Activated CD4-positive, alpha-beta memory T cell treated with anti-CD3 and anti-CD28 coated beads for 36 hours (primary cell): ENCODE data around the gene CDX2. TPM values are rescaled to one million over a fixed set of nuclear protein-coding genes. Genes with fewer than 3 reads are reported as not detected.
A peak's percentile ranks its signal among the peaks of the same experiment; 100 is the strongest.

Experiments used
- CTCF ChIA-PET: fragments of 350-600 bp; sonication (Branson Sonifier 250); formaldehyde crosslinking; loops from one replicate; lab custom pipeline; 2021; ENCODE audit warnings: antibody characterized with exemption, inconsistent platforms; lab: Charles Lee
- POLR2A ChIA-PET: fragments of 350-600 bp; sonication (Branson Sonifier 250); formaldehyde crosslinking; loops from one replicate; lab custom pipeline; 2021; ENCODE audit warnings: antibody characterized with exemption; lab: Charles Lee
- DNase-seq: peaks from one replicate; pipeline ENCODE4 v3.0.0-alpha.2; 2020
- H3K27ac Mint-ChIP-seq: one replicate; pipeline ENCODE4 v1.8.0; 2021; ENCODE audit warnings: mixed read lengths
- H3K27me3 Mint-ChIP-seq: one replicate; pipeline ENCODE4 v1.8.0; 2021; ENCODE audit warnings: mixed read lengths
- H3K36me3 Mint-ChIP-seq: one replicate; pipeline ENCODE4 v1.8.0; 2021; ENCODE audit warnings: mixed read lengths
- H3K4me1 Mint-ChIP-seq: one replicate; pipeline ENCODE4 v1.8.0; 2021; ENCODE audit warnings: low read depth, mixed read lengths
- H3K4me3 Mint-ChIP-seq: one replicate; pipeline ENCODE4 v1.8.0; 2021; ENCODE audit warnings: mild to moderate bottlenecking, mixed read lengths
- H3K9me3 Mint-ChIP-seq: one replicate; pipeline ENCODE4 v1.8.0; 2021; ENCODE audit warnings: mixed read lengths
- intact Hi-C: fragments of 100-400 bp; cut with micrococcal nuclease; formaldehyde crosslinking; loops from one replicate; pipeline ENCODE4 v1.15.1; 2023
- total RNA-seq, 2 experiments: library from RNA; stranded (reverse); gene quantifications; one replicate each; pipeline ENCODE4 v1.2.3, GENCODE V29; 2021

The CDX2 gene
- total RNA-seq, 2 experiments from 2014 or later: not detected

GRCh38 chr13:27997904-27998522 lies 28.9 kb upstream of the CDX2 start:
- Mint-ChIP-seq H3K9me3 (no peaks in the 10 kb centered on the region), H3K4me1 (no peaks in the 10 kb centered on the region), H3K36me3 (no peaks in the 10 kb centered on the region), H3K4me3 (no peak overlapping the region), H3K27ac (no peak overlapping the region), H3K27me3 (no peaks in the 10 kb centered on the region)
- intact Hi-C loops: no loop called here
- POLR2A ChIA-PET: no interaction called here
- CTCF ChIA-PET: interaction anchor here (0.8 to 1.4 kb wide), 5 partner anchors 14 to 176 kb away, joined by 4 to 7 read pairs (median 5); no protein-coding TSS in a partner anchor
- DNase-seq: peak; percentile 59

- Mint-ChIP-seq H3K36me3 (no peaks in the 10 kb centered on the region), H3K4me1 (no peaks in the 10 kb centered on the region), H3K27me3 (peaks cover 8% of the 10 kb centered on the region), H3K4me3 (no peak overlapping the region), H3K27ac (no peak overlapping the region), H3K9me3 (no peaks in the 10 kb centered on the region)
- CTCF ChIA-PET: no interaction called here
- intact Hi-C loops: no loop called here
- POLR2A ChIA-PET: no interaction called here
- DNase-seq: no peak
Measured at GRCh38 chr13:27991881-27992280, 22.8 kb upstream of the CDX2 start.

DNA sequence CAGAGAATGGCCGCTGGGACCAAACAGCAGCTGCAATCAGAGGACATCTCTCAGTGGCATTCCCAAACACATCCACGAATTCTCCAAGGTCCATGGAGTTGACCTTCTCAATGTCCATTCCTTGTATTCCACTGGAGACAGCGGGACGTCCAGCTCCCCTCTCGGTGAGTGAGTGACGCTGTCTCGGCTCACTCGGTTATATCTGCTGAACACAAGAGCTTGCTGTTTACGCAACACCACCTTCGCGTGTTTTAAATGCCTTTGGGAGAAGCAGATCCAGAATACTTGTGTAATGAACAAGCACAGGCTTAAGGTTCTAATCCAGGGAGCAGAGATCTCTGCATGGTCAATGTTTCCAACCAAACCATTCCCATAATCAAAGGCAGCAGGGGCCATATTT lies 19.4 kb upstream of the CDX2 start, which contains the start of gene URAD:
Gene URAD, minus strand, starts transcription at position 174 of the 400 bp plus-strand sequence. Its CDS starts 56 bp downstream, at position 118.
- intact Hi-C loops: no loop called here
- Mint-ChIP-seq H3K36me3 (no peaks in the 10 kb centered on the region), H3K27me3 (peaks cover 25% of the 10 kb centered on the region), H3K4me3 (no peak within 1 kb of the TSS), H3K4me1 (no peaks in the 10 kb centered on the region), H3K9me3 (no peaks in the 10 kb centered on the region), H3K27ac (no peak within 1 kb of the TSS)
- POLR2A ChIA-PET: interaction anchor here (0.6 kb wide), 1 partner anchor 361 kb away, joined by 3 read pairs; no protein-coding TSS in a partner anchor
- CTCF ChIA-PET: interaction anchor here (1.1 to 2.0 kb wide), 3 partner anchors 158 to 162 kb away, joined by 3 to 8 read pairs (median 4); no protein-coding TSS in a partner anchor
- no peak for DNase-seq

DNA sequence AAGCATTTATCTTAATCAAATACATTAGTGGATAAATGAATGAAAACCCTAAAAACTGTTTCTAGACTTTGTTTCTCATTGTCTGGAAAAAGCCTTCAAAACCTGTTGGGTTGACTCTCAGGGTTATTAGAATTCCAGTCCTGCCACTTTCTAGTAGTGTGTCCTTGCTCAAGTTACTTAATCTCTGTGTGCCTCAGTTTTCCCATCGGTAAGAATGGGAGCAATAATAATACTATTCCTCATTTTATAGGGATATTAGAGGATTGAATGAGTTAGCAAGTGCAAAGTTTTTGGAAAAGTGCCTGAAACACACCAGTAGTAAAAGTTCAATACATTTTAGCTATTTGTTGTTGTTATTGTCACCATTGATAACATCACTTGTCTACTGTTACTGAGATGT lies 16.5 kb upstream of the CDX2 start:
- Mint-ChIP-seq H3K4me3 (no peak overlapping the region), H3K36me3 (no peaks in the 10 kb centered on the region), H3K9me3 (no peaks in the 10 kb centered on the region), H3K4me1 (peaks cover 1% of the 10 kb centered on the region), H3K27me3 (peaks cover 46% of the 10 kb centered on the region), H3K27ac (no peak overlapping the region)
- ChIA-PET CTCF (interaction anchor here (2.1 to 9.7 kb wide), 5 partner anchors 15 to 624 kb away, joined by 4 to 235 read pairs (median 18); partner anchors contain the start of gene CDX2), POLR2A (no interaction called here)
- intact Hi-C loops: no loop called here
- DNase-seq: no peak

DNA sequence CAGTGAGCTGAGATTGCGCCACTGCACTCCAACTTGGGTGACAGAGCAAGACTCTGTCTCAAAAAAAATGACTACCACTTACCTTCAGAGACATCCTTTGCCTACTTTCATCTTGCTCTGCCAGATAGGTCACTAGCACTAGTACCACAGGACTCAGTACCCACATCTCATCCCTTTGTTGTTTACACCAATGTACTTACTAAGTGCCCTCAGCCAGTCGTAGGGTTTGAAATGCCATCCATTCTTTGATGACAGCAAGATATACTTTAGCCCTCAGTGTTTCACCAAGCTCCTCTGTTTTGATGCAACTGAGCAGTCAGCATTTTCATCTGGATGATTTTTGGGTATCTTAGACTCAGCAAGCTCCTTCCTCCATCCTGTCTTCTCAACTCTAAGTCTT lies 13.2 kb upstream of the CDX2 start:
- intact Hi-C loops: loop anchor here (2.0 to 5.0 kb wide), 2 partner anchors 450 to 620 kb away; no protein-coding TSS in a partner anchor
- H3K27ac Mint-ChIP-seq: no peak overlapping the region
- H3K36me3 Mint-ChIP-seq: no peaks in the 10 kb centered on the region
- CTCF ChIA-PET: interaction anchor here (1.5 to 9.7 kb wide), 6 partner anchors 28 to 997 kb away, joined by 4 to 235 read pairs (median 20); no protein-coding TSS in a partner anchor
- no peak for DNase-seq
- POLR2A ChIA-PET: no interaction called here
- H3K4me1 Mint-ChIP-seq: peaks cover 20% of the 10 kb centered on the region
- H3K27me3 Mint-ChIP-seq: peaks cover 64% of the 10 kb centered on the region
- no peak overlapping the region for H3K4me3 Mint-ChIP-seq
- H3K9me3 Mint-ChIP-seq: no peaks in the 10 kb centered on the region

- peaks cover 20% of the 10 kb centered on the region for H3K4me1 Mint-ChIP-seq
- H3K36me3 Mint-ChIP-seq: no peaks in the 10 kb centered on the region
- H3K27ac Mint-ChIP-seq: no peak overlapping the region
- peaks cover 64% of the 10 kb centered on the region for H3K27me3 Mint-ChIP-seq
- POLR2A ChIA-PET: no interaction called here
- no peak overlapping the region for H3K4me3 Mint-ChIP-seq
- no peak for DNase-seq
- no peaks in the 10 kb centered on the region for H3K9me3 Mint-ChIP-seq
- CTCF ChIA-PET: interaction anchor here (0.6 to 9.7 kb wide), 4 partner anchors 72 to 996 kb away, joined by 4 to 235 read pairs (median 4); no protein-coding TSS in a partner anchor
- intact Hi-C loops: loop anchor here (5.0 kb wide), 1 partner anchor 619 kb away; no protein-coding TSS in a partner anchor
Measured at GRCh38 chr13:27981006-27981708, 12.0 kb upstream of the CDX2 start.

DNA sequence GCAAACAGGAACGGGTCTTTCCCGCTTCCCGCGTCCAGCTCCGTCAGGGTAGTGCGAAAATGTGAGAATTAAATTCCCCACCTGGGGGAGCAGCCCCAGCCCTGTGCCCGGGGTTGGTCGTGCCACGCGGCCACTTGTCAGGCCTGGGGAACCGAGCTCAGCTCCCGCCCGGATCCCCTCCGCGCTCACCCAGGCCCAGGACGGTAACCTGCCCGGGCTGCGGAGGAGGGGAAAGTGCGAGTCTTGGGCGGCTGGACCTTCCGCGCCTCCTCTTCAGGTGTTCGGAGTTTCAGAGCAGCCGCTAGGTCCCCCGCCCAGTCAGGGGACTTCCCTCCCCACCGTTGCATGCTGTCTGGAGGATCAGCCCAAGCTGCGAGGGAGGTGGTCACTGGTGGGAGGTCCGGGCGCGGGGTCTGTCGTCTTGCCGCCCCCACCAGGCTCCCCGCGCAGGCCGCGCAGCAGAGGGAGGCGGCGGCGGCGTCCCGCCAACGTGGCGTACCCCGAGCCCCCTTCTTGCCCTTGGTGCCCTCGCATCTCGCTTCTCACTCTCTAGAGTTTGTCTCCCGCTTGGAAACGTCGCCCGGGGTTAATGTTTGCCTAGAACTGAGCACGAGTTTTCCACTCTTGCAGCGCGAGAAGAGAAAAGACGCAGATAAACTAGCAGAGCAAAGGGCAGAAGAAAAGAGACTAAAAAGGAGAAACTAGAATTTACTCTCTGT lies 11.3 kb upstream of the CDX2 start:
- no peak overlapping the region for H3K4me3 Mint-ChIP-seq
- no peak overlapping the region for H3K27ac Mint-ChIP-seq
- intact Hi-C loops: loop anchor here (5.0 kb wide), 1 partner anchor 618 kb away; no protein-coding TSS in a partner anchor

DNA sequence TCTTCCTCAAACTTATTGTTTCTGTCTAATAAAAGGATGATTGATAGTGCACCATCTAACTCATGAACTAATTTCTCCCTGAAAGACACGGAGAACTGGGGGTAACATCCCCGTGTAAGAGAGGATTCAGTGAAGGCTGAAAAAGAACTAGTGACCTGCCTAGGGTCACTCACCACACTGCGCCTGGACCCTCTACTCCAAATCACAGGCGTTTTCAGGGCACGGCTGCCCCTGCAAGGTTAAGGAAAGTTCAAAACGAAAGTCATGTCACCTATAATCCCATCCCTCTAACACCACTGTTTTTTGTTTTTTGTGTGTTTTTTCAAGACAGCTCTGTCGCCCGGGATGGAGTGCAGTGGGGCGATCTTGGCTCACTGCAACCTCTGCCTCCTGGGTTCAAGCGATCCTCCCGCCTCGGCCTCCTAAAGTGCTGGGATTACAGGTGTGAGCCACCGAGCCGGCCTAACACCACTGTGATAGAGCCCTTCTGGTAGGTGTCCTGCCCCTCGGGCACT lies 10.7 kb upstream of the CDX2 start:
- intact Hi-C loops: loop anchor here (5.0 kb wide), 2 partner anchors 188 to 618 kb away; partner anchors contain the start of gene GSX1
- peaks cover 26% of the 10 kb centered on the region for H3K4me1 Mint-ChIP-seq
- H3K9me3 Mint-ChIP-seq: no peaks in the 10 kb centered on the region
- ChIA-PET CTCF (interaction anchor here (1.6 to 9.7 kb wide), 2 partner anchors 25 to 151 kb away, joined by 6 to 235 read pairs; no protein-coding TSS in a partner anchor), POLR2A (no interaction called here)
- H3K27me3 Mint-ChIP-seq: peaks cover 75% of the 10 kb centered on the region
- H3K4me3 Mint-ChIP-seq: no peak overlapping the region
- H3K27ac Mint-ChIP-seq: no peak overlapping the region
- H3K36me3 Mint-ChIP-seq: no peaks in the 10 kb centered on the region
- DNase-seq: no peak

More for the DNA sequence above, 11.3 kb upstream of the CDX2 start:
- no peaks in the 10 kb centered on the region for H3K9me3 Mint-ChIP-seq
- POLR2A ChIA-PET: no interaction called here
- peaks cover 23% of the 10 kb centered on the region for H3K4me1 Mint-ChIP-seq
- H3K27me3 Mint-ChIP-seq: peaks cover 69% of the 10 kb centered on the region
- CTCF ChIA-PET: interaction anchor here (0.6 to 9.7 kb wide), 3 partner anchors 26 to 152 kb away, joined by 5 to 235 read pairs (median 6); no protein-coding TSS in a partner anchor
- DNase-seq: no peak
- no peaks in the 10 kb centered on the region for H3K36me3 Mint-ChIP-seq

DNA sequence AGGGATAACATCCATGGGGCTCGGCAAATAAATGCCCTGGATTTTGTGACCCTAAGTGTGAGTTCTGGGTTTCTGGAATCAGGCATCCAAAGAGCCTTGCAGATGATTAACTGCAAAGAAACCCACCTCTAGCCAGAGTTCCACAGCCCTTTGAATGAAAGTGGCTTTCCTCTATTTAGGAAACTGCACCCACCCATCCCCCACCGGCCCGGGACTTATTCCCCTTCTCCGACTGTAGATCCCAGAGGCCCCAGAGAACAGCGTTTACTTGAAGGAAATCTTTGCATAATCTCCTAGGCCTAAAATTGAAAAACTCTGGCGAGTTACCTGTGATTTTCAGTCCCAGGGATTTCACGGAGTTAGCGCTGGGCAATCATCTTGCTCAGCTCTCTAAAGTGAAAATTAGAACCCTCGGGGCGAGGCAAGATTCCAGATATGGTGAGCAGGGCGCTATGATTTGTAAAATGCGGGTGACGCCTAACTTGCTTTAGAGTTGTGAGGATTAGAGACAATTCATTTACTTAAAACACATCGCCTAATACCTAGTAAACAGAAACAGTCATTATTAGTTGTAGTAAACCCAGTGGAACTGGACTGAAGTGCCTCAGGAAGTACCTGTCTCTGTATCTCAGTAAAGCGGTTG lies 10.0 kb upstream of the CDX2 start:
- no peak for DNase-seq
- H3K36me3 Mint-ChIP-seq: no peaks in the 10 kb centered on the region
- ChIA-PET CTCF (interaction anchor here (1.5 to 9.7 kb wide), 3 partner anchors 25 to 151 kb away, joined by 6 to 235 read pairs (median 10); no protein-coding TSS in a partner anchor), POLR2A (no interaction called here)
- H3K4me3 Mint-ChIP-seq: no peak overlapping the region
- intact Hi-C loops: loop anchor here (5.0 kb wide), 1 partner anchor 187 kb away; the partner anchor contains the start of gene GSX1
- no peak overlapping the region for H3K27ac Mint-ChIP-seq
- H3K9me3 Mint-ChIP-seq: no peaks in the 10 kb centered on the region
- peaks cover 26% of the 10 kb centered on the region for H3K4me1 Mint-ChIP-seq
- H3K27me3 Mint-ChIP-seq: peaks cover 80% of the 10 kb centered on the region

DNA sequence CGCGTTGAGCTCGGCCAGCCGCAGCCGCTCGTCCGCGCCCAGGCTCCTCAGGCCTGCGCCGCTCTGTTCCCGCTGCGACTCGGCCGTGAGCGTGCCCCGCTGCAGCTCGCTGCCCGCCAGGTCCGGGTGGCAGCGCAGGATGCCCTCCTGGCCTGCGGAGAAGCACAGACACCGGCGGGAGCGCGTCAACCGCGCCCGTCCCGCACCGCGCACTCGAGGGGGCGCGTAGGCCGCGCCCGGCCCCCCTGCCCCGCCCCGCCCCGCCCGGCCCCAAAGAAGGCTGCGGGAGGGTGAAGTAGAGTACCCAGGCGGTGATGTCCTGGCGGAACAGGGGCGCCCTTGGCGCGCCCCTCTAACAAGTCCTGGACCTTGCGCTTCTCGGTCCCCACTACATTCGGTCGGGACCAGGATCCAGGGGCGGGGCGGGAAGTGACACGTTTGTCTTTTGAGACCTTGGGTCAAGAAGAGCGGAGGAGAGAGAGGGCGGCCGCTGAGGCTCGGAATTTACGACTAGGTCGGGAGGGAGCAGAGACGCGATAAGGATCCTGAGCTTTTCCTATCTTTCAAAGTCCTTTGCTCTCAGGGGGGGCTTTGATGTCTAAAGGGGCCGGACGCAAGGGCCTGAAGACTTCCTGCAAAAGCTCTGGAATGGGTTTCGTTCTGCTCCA lies 9.3 kb upstream of the CDX2 start:
- intact Hi-C loops: loop anchor here (5.0 kb wide), 1 partner anchor 186 kb away; the partner anchor contains the start of gene GSX1
- Mint-ChIP-seq H3K36me3 (no peaks in the 10 kb centered on the region), H3K27me3 (peaks cover 81% of the 10 kb centered on the region), H3K27ac (no peak overlapping the region), H3K4me3 (no peak overlapping the region), H3K9me3 (no peaks in the 10 kb centered on the region), H3K4me1 (peaks cover 26% of the 10 kb centered on the region)
- ChIA-PET CTCF (interaction anchor here (1.5 to 9.7 kb wide), 2 partner anchors 24 to 150 kb away, joined by 10 to 235 read pairs; no protein-coding TSS in a partner anchor), POLR2A (interaction anchor here (1.1 kb wide), 1 partner anchor 16 kb away, joined by 3 read pairs; no protein-coding TSS in a partner anchor)
- DNase-seq: no peak
